KOPT-K1 (cell line): ENCODE results near the gene MYO1B.
"Not testable (repeated sequence)": the region's sequence is repeated elsewhere in the genome, so short reads cannot be mapped to it uniquely, and the experiment has no call there.

Experiments used
- H3K27ac ChIP-seq: fragments of 200-600 bp; sonication (generic); 2 replicates; pipeline ENCODE4 v1.5.1; 2016; ENCODE audit warnings: antibody characterized with exemption, mild to moderate bottlenecking, low read depth, low read length; ENCODE audit not compliant: poor library complexity, severe bottlenecking
- H3K36me3 ChIP-seq: fragments of 200-600 bp; sonication (generic); 2 replicates; pipeline ENCODE4 v1.5.1; 2017; ENCODE audit warnings: antibody characterized with exemption, mild to moderate bottlenecking, low read length, moderate library complexity; ENCODE audit not compliant: insufficient read depth
- H3K9me3 ChIP-seq: fragments of 200-600 bp; sonication (generic); 2 replicates; pipeline ENCODE4 v1.5.1; 2017; ENCODE audit warnings: antibody characterized with exemption, low read length, mild to moderate bottlenecking; ENCODE audit not compliant: insufficient read depth, poor library complexity, severe bottlenecking

The MYO1B gene

GRCh38 chr2:191453761-191454160, 208.6 kb downstream of the MYO1B start:
- Histone ChIP-seq H3K9me3 (peaks cover 7% of the 10 kb centered on the region), H3K36me3 (no peaks in the 10 kb centered on the region), H3K27ac (no peak overlapping the region)

GRCh38 chr2:191456506-191456905, 211.3 kb downstream of the MYO1B start:
- not testable (repeated sequence) for H3K27ac ChIP-seq, H3K36me3 ChIP-seq
- H3K9me3 ChIP-seq, result peaks cover 18% of the 10 kb centered on the region

GRCh38 chr2:191459158-191459557, 214.0 kb downstream of the MYO1B start:
- no peaks in the 10 kb centered on the region for H3K36me3 ChIP-seq
- H3K27ac ChIP-seq, result no peak overlapping the region
- peaks cover 18% of the 10 kb centered on the region for H3K9me3 ChIP-seq

GRCh38 chr2:191462370-191462769, 217.2 kb downstream of the MYO1B start:
- Histone ChIP-seq H3K36me3 (no peaks in the 10 kb centered on the region), H3K9me3 (peaks cover 13% of the 10 kb centered on the region), H3K27ac (no peak overlapping the region)

- H3K36me3 ChIP-seq, result no peaks in the 10 kb centered on the region
- H3K27ac ChIP-seq, result no peak overlapping the region
- H3K9me3 ChIP-seq, result peaks cover 11% of the 10 kb centered on the region
These were observed 218.6 kb downstream of the MYO1B start for GRCh38 chr2:191463790-191464189.

GRCh38 chr2:191465766-191466420, 220.7 kb downstream of the MYO1B start:
- H3K36me3 ChIP-seq, result no peaks in the 10 kb centered on the region
- H3K27ac ChIP-seq, result no peak overlapping the region
- no peaks in the 10 kb centered on the region for H3K9me3 ChIP-seq

- Histone ChIP-seq H3K9me3 (no peaks in the 10 kb centered on the region), H3K36me3 (no peaks in the 10 kb centered on the region), H3K27ac (no peak overlapping the region)
These were observed 221.9 kb downstream of the MYO1B start for GRCh38 chr2:191467113-191467512.

GRCh38 chr2:191470306-191470705, 225.1 kb downstream of the MYO1B start:
- no peaks in the 10 kb centered on the region for H3K36me3 ChIP-seq
- H3K27ac ChIP-seq, result no peak overlapping the region
- H3K9me3 ChIP-seq, result no peaks in the 10 kb centered on the region

- Histone ChIP-seq H3K27ac (no peak overlapping the region), H3K9me3 (no peaks in the 10 kb centered on the region), H3K36me3 (no peaks in the 10 kb centered on the region)
These were observed 229.3 kb downstream of the MYO1B start for GRCh38 chr2:191474464-191474863.
